ENCODE results near the gene DSG4.

DNA sequence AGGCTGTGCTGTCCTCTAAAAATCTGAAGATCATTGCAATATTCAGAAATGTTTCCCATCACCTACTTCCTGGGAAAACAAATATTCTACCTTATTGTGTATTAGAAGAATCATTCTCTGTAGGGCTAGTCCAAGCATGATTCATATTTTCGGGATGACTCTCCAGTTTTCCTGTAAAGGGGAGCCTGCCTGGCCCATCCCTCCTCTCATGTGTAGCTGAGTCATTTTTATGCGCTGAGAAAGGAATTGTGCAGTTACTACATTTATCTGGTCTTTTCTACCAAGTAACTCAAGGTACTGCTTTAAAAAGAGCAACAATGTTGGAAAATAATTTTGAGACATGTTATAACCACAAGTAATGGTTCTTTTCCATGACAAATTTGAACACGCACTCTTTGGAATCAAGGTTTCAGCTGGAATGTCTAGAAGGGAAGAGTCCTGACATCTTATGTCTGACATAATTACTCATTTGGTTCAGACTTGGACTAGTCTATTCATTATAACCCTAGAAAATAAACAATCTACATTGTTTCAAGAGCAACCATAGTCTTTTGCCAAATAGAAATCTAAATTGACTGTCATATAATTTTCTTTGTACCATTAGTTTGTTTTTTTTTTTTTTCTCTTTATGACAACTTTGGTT lies 77.6 kb downstream of the DSG4 start:
- TF ChIP-seq, protein P1, sequence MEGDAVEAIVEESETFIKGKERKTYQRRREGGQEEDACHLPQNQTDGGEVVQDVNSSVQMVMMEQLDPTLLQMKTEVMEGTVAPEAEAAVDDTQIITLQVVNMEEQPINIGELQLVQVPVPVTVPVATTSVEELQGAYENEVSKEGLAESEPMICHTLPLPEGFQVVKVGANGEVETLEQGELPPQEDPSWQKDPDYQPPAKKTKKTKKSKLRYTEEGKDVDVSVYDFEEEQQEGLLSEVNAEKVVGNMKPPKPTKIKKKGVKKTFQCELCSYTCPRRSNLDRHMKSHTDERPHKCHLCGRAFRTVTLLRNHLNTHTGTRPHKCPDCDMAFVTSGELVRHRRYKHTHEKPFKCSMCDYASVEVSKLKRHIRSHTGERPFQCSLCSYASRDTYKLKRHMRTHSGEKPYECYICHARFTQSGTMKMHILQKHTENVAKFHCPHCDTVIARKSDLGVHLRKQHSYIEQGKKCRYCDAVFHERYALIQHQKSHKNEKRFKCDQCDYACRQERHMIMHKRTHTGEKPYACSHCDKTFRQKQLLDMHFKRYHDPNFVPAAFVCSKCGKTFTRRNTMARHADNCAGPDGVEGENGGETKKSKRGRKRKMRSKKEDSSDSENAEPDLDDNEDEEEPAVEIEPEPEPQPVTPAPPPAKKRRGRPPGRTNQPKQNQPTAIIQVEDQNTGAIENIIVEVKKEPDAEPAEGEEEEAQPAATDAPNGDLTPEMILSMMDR (conservative IDR thresholded peaks at IDR 0.05): no peak
- no peak for TF ChIP-seq ZFX (IDR thresholded peaks at IDR 0.05)

Data from C4-2B (cell line).